Ovary (tissue), 3 donors: ENCODE measurements around the gene ZNF480.

Source experiments
- CTCF ChIP-seq, 3 donors: fragments of 450-650 bp in 2 of 3; fragments of 200-600 bp in 1 of 3; IDR thresholded peaks; one replicate each; pipeline versions ENCODE4 v1.5.1 to v1.8.0; 2016 to 2022; ENCODE audit warnings: antibody characterized with exemption in 3 of 3, mild to moderate bottlenecking in 1 of 3
- POLR2A ChIP-seq: fragments of 450-650 bp; IDR thresholded peaks from one replicate; pipeline ENCODE4 v1.6.1; 2017; ENCODE audit warnings: antibody characterized with exemption, mild to moderate bottlenecking, moderate library complexity
- donor health status: DM: no; HTN: no; CAD: no.

- no peak for TF ChIP-seq CTCF (IDR thresholded peaks at IDR 0.05)
- no peak for TF ChIP-seq POLR2A
Measured at GRCh38 chr19:52322429-52322828, 25.5 kb downstream of the ZNF480 start.
